H7 (cell line): ENCODE data around the gene CXorf65. TPM values are rescaled to one million over a fixed set of nuclear protein-coding genes. Genes with fewer than 3 reads are reported as not detected.
A peak's percentile ranks its signal among the peaks of the same experiment; 100 is the strongest.

Experiments
- DNase-seq: peaks from one replicate; pipeline ENCODE4 v3.0.0; 2012
- H3K27me3 ChIP-seq: 2 replicates; pipeline ENCODE4 v1.6.0; 2011; ENCODE audit warnings: mild to moderate bottlenecking, low read length; ENCODE audit not compliant: control insufficient read depth, insufficient read depth
- H3K36me3 ChIP-seq: replicated peaks from 2 replicates; pipeline ENCODE4 v1.5.1; 2011; ENCODE audit warnings: low read length; ENCODE audit not compliant: control insufficient read depth, insufficient read depth
- H3K4me3 ChIP-seq: 2 replicates; pipeline ENCODE4 v1.5.1; 2011; ENCODE audit warnings: low read depth, mild to moderate bottlenecking, control low read depth, low read length, moderate library complexity; ENCODE audit not compliant: insufficient read depth
- total RNA-seq: library from RNA; depleted of rRNA; stranded (reverse); fragments of >200 nt; shearing (Covaris generic); gene quantifications from 2 replicates; pipeline ENCODE4 v1.2.3, GENCODE V29; 2014

Gene CXorf65
- total RNA-seq, 1 experiment from 2014 or later: 3.8 TPM

DNA sequence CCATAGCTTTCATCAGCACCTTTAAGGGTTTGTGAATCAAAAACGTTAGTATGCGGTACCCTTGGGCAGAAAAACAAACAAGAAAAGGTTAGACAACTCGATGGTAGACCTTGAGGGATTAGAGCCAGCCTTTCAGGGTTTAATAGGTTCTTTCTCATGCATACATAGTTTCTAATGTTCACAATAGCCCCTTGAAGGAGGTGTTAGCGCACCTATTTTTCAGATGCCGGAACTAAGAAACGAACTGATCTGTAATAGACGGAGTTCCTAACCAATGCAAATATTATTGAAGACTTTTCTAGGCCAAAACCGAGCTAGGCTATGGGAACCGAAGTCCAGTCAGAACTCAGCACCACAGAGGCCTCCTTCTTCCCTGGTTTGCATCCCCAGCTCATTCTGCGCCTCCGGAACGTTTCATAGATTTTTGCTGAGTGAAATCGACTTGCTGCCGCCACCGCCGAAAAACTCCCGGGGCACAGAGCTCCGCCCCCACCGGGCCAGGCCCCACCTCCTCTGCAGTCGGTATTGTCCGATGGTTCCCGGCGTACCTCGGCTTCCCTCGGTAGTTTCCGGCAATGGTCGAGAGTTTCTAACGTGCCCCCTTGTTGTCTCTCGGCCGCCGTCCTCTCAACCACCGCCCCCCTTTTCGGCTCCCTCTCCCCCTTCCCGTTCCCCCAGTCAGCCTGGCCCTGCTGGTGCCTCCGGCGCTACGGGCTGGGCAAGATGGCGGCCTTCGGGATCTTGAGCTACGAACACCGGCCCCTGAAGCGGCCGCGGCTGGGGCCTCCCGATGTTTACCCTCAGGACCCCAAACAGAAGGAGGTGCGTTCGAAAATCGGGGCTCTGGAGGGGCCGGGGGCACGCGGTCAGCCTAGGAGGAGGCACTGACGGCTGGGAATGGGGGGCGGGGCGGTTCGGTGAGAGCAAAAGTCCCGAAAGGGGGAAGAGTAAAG, 11.8 kb upstream of the CXorf65 start, which contains the start of gene MED12:
MED12 (plus strand) TSS at position 565 of the 953 bp plus-strand sequence; CDS start at position 724, 159 bp downstream.
- Histone ChIP-seq H3K36me3 (peaks cover 1% of the 10 kb centered on the region), H3K4me3 (peak within 1 kb of the TSS; percentile 55), H3K27me3 (peaks cover 2% of the 10 kb centered on the region; the same call in 1 of the 2 replicates)
- peak; percentile 92 for DNase-seq

- peaks cover 1% of the 10 kb centered on the region for H3K36me3 ChIP-seq
- peaks cover 2% of the 10 kb centered on the region; the same call in 1 of the 2 replicates for H3K27me3 ChIP-seq
- DNase-seq: no peak
- no peak overlapping the region for H3K4me3 ChIP-seq
These were observed 10.8 kb upstream of the CXorf65 start for GRCh38 chrX:71117358-71117757.

DNA sequence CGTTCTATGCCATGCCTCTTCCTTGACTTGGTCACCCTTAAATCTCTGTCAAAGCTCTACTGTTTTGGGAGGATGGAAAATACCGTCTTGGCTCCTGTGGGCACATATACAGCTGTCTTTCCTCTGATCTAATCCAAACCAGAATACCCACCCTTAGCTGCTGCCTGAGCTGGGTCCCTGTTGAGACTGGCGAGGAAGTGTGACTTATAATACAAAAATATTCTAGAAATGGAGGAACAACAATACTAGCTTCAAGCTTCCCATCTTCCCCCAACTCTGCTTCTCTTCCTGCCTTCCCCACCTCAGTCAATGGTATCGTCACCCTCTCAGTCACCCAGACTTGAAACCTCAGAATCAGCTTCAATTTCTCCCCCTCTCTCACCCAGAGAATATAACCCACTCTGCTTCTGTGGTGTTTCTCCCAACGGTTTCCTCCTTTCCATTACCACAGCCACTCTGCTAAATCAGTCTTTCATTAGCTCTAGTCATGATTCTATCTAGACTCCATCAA, 5.4 kb upstream of the CXorf65 start:
- H3K36me3 ChIP-seq: no peaks in the 10 kb centered on the region
- H3K4me3 ChIP-seq: no peak overlapping the region
- no peak for DNase-seq
- H3K27me3 ChIP-seq: peaks cover 6% of the 10 kb centered on the region

DNA sequence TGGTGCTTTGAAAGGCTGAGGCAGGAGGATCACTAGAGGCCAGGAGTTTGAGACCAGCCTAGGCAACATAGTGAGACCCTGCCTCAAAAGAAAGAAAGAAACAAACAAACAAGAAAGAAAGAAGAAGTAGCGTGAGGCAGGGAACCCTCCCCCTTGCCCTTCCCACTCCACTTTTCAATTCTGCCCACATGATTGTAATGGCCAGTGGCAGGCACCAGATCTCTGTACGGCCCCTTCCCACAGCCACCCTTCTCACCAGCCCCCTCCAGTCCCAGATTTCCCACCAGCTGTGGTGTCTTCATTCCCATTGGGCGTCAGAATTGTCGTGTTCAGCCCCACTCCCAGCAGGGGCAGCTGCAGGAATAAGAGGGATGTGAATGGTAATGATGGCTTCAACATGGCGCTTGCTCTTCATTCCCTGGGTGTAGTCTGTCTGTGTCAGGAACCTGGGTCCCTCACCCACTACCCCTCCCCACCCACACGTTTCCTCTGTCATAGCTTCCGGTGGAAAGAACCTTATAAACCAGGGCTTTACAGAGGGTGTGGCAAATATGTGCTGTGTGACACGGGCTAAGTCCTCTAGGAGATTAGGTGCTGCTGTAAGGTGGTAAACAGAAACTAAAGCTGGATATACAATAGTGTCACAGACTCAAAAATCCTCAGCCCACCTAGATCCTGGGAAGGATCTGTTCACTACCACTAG, 4.8 kb upstream of the CXorf65 start, which contains the start of gene IL2RG:
IL2RG (minus strand) TSS at position 437 of the 703 bp plus-strand sequence; CDS start at position 399, 38 bp downstream.
- peaks cover 6% of the 10 kb centered on the region for H3K27me3 ChIP-seq
- H3K4me3 ChIP-seq: no peak within 1 kb of the TSS
- no peaks in the 10 kb centered on the region for H3K36me3 ChIP-seq
- no peak for DNase-seq

DNA sequence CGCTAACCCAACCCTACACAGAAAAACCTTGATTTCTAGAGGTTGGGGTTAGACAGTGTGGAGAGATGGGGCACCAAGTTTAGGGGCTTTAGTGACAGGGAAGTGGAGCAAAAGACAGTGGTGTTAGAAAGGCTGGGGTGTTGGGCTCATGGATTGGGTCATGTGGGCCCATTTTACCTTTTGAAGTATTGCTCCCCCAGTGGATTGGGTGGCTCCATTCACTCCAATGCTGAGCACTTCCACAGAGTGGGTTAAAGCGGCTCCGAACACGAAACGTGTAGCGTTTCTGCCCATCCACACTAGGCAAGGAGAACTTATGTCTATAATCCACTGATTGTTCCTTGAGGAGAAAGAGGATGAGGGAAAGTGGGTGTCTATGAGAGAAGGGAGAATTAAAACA, 2.5 kb upstream of the CXorf65 start:
- Histone ChIP-seq H3K4me3 (no peak overlapping the region), H3K36me3 (no peaks in the 10 kb centered on the region), H3K27me3 (peaks cover 6% of the 10 kb centered on the region)
- no peak for DNase-seq

DNA sequence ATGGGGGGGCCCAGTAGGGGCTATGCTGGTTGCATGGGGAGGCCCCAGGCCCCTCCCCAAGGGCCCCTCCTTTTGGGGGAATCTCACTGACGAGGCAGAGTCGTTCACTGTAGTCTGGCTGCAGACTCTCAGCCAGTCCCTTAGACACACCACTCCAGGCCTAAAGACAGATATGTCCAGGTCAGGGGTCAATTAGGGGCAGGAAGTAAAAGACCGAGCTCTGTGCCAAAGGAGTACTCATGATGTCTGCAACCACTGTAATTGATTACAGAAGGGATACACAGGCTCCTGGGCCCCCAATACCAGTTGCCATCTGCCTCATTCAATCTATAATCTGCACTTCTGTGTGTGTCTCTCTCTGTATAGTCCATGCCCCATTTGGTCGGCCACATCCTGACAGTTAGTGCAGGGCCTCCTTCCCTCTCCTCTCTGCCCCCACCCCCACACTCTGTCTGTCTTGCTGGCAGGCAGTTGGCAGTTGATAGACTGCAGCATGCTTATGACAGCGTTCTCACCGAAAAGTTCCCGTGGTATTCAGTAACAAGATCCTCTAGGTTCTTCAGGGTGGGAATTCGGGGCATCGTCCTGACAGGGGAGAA, 1.3 kb upstream of the CXorf65 start:
- no peak overlapping the region for H3K4me3 ChIP-seq
- DNase-seq: no peak
- peaks cover 6% of the 10 kb centered on the region for H3K27me3 ChIP-seq
- no peaks in the 10 kb centered on the region for H3K36me3 ChIP-seq

GRCh38 chrX:71107245-71107644, 705 bp upstream of the CXorf65 start:
- peaks cover 6% of the 10 kb centered on the region for H3K27me3 ChIP-seq
- DNase-seq: no peak
- no peak overlapping the region for H3K4me3 ChIP-seq
- no peaks in the 10 kb centered on the region for H3K36me3 ChIP-seq

GRCh38 chrX:71105628-71106027, 912 bp downstream of the CXorf65 start:
- H3K36me3 ChIP-seq: no peaks in the 10 kb centered on the region; the same call in 1 of the 2 replicates
- H3K27me3 ChIP-seq: no peaks in the 10 kb centered on the region; the same call in 1 of the 2 replicates
- H3K4me3 ChIP-seq: no peak overlapping the region
- no peak for DNase-seq

DNA sequence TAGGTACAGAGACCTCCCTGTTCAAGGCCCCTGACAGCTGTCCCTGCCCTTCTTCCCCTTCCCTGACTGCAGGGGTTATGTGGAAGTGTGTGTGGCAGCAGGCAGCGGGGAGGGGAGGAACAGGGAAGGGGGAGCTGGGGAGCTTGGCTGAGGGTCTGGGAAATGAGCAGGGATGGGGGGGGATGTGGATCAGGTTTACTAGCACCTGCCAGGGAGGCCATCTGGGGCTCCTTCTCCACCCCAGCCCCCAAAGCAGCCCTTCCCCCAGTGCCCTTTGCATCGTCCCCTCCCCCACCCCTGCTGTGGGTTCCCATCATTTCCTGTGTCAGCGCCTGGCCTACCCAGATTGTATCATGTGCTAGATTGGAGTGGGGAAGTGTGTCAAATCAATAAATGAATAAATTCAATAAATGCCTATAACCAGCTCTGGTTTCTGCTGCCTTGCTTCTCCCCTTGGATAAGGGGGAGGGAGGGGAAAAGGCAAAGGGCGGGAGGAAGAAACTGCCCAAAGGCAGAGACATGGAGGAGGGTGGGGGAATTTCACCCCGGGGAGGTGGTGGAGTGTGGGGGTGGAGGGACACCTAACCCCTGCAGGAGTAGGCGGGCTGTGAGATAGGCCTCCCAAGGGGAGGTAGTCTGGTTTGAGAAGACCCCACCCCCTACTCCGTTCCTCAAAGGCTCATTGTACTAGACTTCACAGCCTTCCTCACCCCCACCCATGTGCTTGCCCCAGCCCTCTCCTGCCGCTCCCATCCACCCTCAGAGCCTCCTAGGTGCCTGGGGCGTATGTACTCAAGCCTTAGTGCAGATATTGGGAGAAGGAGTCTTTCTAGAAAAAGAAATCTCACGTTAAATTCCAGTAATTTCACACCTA, 3.2 kb downstream of the CXorf65 start:
- peak; percentile 77 for DNase-seq
- no peak overlapping the region for H3K4me3 ChIP-seq

DNA sequence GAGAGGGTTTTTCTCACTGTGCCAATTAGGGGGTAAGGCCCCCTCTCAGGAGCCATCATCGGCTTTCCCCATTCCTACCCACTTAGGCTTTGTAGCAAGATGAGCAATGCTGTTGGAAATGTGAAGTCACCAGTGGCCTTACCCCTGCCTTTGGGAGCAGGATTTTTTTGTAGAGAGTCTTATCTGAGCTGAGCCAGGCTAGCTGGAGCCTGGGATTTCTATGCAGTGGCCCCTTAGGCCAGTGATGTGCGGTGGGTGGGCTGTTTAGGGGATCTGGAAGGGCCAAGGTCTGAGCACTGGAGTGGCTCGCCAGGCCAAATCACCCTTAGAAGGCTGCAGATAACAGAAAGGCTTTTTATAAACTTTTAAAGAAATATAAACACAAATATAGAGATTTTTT, 4.2 kb downstream of the CXorf65 start:
- H3K36me3 ChIP-seq: no peaks in the 10 kb centered on the region; the same call in 1 of the 2 replicates
- H3K4me3 ChIP-seq: no peak overlapping the region
- peaks cover 1% of the 10 kb centered on the region; the same call in 1 of the 2 replicates for H3K27me3 ChIP-seq
- peak; percentile 7 for DNase-seq

More for the DNA sequence above, 3.2 kb downstream of the CXorf65 start:
- no peaks in the 10 kb centered on the region for H3K27me3 ChIP-seq
- H3K36me3 ChIP-seq: no peaks in the 10 kb centered on the region; the same call in 1 of the 2 replicates

DNA sequence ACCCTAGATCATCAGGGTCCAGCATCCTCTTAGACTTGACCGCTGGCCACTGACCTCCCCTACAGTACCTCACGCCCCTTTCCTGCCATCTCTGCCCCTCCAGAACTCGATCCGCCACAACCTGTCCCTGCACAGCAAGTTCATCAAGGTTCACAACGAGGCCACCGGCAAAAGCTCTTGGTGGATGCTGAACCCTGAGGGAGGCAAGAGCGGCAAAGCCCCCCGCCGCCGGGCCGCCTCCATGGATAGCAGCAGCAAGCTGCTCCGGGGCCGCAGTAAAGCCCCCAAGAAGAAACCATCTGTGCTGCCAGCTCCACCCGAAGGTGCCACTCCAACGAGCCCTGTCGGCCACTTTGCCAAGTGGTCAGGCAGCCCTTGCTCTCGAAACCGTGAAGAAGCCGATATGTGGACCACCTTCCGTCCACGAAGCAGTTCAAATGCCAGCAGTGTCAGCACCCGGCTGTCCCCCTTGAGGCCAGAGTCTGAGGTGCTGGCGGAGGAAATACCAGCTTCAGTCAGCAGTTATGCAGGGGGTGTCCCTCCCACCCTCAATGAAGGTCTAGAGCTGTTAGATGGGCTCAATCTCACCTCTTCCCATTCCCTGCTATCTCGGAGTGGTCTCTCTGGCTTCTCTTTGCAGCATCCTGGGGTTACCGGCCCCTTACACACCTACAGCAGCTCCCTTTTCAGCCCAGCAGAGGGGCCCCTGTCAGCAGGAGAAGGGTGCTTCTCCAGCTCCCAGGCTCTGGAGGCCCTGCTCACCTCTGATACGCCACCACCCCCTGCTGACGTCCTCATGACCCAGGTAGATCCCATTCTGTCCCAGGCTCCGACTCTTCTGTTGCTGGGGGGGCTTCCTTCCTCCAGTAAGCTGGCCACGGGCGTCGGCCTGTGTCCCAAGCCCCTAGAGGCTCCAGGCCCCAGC, 5.7 kb downstream of the CXorf65 start:
- Histone ChIP-seq H3K36me3 (no peaks in the 10 kb centered on the region; the same call in 1 of the 2 replicates), H3K27me3 (peaks cover 1% of the 10 kb centered on the region; the same call in 1 of the 2 replicates), H3K4me3 (no peak overlapping the region)
- DNase-seq: peak; percentile 37

DNA sequence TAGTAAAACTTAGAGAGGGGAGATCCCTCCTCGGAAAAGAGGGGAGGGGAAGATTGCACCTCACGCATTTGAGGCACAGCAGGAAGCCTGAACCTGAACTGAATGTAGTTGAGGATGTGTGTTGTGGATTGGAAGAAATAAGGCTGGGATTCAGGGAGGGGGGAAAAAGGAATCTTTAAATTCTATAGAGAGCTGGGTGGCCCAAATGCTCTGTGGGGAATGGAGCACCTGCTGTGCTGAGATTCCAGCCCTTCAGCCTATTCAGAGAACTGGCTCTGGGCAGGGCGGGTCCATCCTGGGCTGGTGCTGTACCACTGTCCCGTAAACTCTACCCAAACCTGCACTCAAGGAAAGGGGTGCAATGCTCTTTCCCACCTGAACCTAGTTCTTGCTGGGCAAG, 6.8 kb downstream of the CXorf65 start:
- no peak overlapping the region for H3K4me3 ChIP-seq
- DNase-seq: peak; percentile 64

More for the DNA sequence above, 6.8 kb downstream of the CXorf65 start:
- no peaks in the 10 kb centered on the region; the same call in 1 of the 2 replicates for H3K36me3 ChIP-seq
- peaks cover 1% of the 10 kb centered on the region; the same call in 1 of the 2 replicates for H3K27me3 ChIP-seq
